ENCODE measurements around the gene IGF2.

Gene IGF2

GRCh38 chr11:2090172-2091111, 48.7 kb downstream of the IGF2 start:
- no peak for DNase-seq

- no peak for DNase-seq
Observed at GRCh38 chr11:2089536-2090165, 49.5 kb downstream of the IGF2 start.

- no peak for DNase-seq
Observed at GRCh38 chr11:2088746-2089535, 50.2 kb downstream of the IGF2 start.

GRCh38 chr11:2088284-2088683, 50.9 kb downstream of the IGF2 start:
- no peak for DNase-seq

- DNase-seq = no peak
Observed at GRCh38 chr11:2086239-2087040, 52.7 kb downstream of the IGF2 start.

GRCh38 chr11:2085251-2086066, 53.7 kb downstream of the IGF2 start:
- DNase-seq = no peak

GRCh38 chr11:2084721-2085120, 54.5 kb downstream of the IGF2 start:
- no peak for DNase-seq

All from eye (tissue), 1 donor.